Urinary bladder (tissue), 4 donors: Measurements from ENCODE around the gene PEX14. TPM values are rescaled to one million over a fixed set of nuclear protein-coding genes. Genes with fewer than 3 reads are reported as not detected.
A peak's percentile ranks its signal among the peaks of the same experiment; 100 is the strongest.
"Not testable (repeated sequence)": the region's sequence is repeated elsewhere in the genome, so short reads cannot be mapped to it uniquely, and the experiment has no call there.

Source experiments
- DNase-seq: peaks from one replicate; pipeline ENCODE4 v3.0.0-alpha.2; 2015; ENCODE audit errors: extremely low spot score
- H3K27ac ChIP-seq: one replicate; pipeline ENCODE4 v1.5.1; 2013; ENCODE audit warnings: low read depth, mild to moderate bottlenecking, moderate library complexity
- H3K36me3 ChIP-seq: one replicate; pipeline ENCODE4 v1.6.1; 2013; ENCODE audit warnings: mild to moderate bottlenecking, moderate library complexity; ENCODE audit not compliant: insufficient read depth
- H3K4me1 ChIP-seq: one replicate; pipeline ENCODE4 v1.6.1; 2013; ENCODE audit warnings: mild to moderate bottlenecking, moderate library complexity; ENCODE audit not compliant: insufficient read depth
- H3K4me3 ChIP-seq: one replicate; pipeline ENCODE4 v1.5.1; 2013; ENCODE audit warnings: low read depth, low read length
- WGBS: extraction: QIAGEN DNeasy Blood & Tissue Kit; methylation state at CpG from one replicate; pipeline ENCODE4 v1.1.7; 2013; 5-methylcytosine and 5-hydroxymethylcytosine counted together
- polyA plus RNA-seq: library from polyadenylated mRNA; stranded (reverse); fragments of 200-250 nt; gene quantifications from one replicate; pipeline ENCODE4 v1.2.3, GENCODE V29; 2013
- total RNA-seq: library from RNA; depleted of rRNA; stranded (reverse); fragments of >200 nt; gene quantifications from one replicate; pipeline ENCODE4 v1.2.3, GENCODE V29; 2014
- donor health status: healthy with polysubstance abuse.
- donor health status: healthy.

PEX14 gene
- total and polyA plus RNA-seq, 2 donors: 10.9 to 76.1 TPM

- H3K27ac ChIP-seq: peak overlapping the region; percentile 42
Observed at GRCh38 chr1:10494754-10495474, 20.2 kb downstream of the PEX14 start.

DNA sequence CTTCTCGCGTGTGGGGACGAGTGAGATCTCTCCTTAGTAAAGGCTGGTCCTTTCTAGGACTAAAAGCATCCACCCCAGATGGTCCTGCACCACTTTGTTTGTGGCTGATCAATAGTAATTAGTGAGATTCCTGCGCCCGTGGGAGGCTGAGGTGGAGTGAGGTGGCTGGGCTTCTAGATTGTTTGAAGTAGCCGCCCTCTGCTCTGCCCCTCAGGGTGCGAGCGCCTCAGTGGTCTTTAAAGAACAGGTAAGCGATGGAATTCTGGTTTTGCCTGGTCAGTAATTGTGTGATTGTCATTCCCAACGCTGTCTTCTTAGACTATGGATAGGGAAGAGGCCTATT lies 20.7 kb downstream of the PEX14 start:
- Histone ChIP-seq H3K4me1 (no peaks in the 10 kb centered on the region), H3K27ac (peak overlapping the region; percentile 42), H3K4me3 (no peak overlapping the region), H3K36me3 (no peaks in the 10 kb centered on the region)
- no peak for DNase-seq
- 73% methylated on average over 10 of the region's 10 CpGs for WGBS

More at GRCh38 chr1:10494754-10495474, 20.2 kb downstream of the PEX14 start:
- Histone ChIP-seq H3K36me3 (no peaks in the 10 kb centered on the region), H3K4me1 (no peaks in the 10 kb centered on the region), H3K4me3 (no peak overlapping the region)
- DNase-seq: no peak
- 4% methylated on average over 15 of the region's 15 CpGs for WGBS

- Histone ChIP-seq H3K27ac (peak overlapping the region; percentile 90), H3K4me3 (no peak overlapping the region), H3K4me1 (no peaks in the 10 kb centered on the region), H3K36me3 (no peaks in the 10 kb centered on the region)
- peak; percentile 84 for DNase-seq
- WGBS: 79% methylated on average over 14 of the region's 14 CpGs
Observed at GRCh38 chr1:10495952-10496351, 21.2 kb downstream of the PEX14 start.

- Histone ChIP-seq H3K27ac (no peak overlapping the region), H3K4me3 (no peak overlapping the region), H3K36me3 (no peaks in the 10 kb centered on the region), H3K4me1 (no peaks in the 10 kb centered on the region)
- WGBS: 89% methylated on average over 7 of the region's 7 CpGs
- no peak for DNase-seq
Observed at GRCh38 chr1:10497109-10497508, 22.4 kb downstream of the PEX14 start.

DNA sequence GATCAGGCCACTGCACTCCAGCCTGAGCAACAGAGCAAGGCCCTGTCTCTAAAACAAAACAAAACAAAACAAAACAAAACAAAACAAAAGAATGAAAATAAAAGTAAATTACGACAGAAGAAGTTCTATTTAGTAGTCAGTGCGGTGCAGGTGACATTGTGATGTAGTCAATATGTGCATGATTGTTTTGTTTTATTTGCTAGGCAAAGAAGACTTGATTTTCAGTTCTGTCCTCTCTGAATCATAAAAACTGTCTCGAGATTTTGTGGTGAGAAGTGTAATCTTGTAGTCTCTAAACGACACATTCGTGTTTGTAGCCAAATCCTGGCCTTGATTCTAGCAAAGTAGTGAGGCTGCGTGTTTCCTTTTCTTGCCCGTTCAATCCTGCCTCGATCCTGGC lies 23.5 kb downstream of the PEX14 start:
- no peak for DNase-seq
- Histone ChIP-seq H3K36me3 (no peaks in the 10 kb centered on the region), H3K27ac (no peak overlapping the region), H3K4me1 (no peaks in the 10 kb centered on the region), H3K4me3 (no peak overlapping the region)
- WGBS: 85% methylated on average over 8 of the region's 8 CpGs

DNA sequence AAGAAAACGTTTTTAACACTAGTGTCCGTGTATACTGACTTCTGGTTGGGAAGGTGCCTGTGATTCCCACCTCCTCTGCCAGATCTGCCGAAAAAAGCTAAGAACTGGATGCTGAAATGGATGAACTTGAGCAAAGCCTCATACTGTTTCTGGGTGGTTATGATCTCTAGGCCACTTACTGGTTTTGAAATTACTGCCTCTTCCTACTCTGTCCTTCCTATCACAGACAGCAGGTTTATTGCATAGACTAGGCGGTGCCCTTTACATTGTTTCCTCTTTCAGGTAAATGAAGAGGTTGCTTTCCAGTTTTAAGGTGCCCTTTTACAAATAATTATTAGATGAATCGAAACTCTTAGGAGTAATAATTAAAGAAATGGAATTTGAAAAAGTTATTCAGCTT lies 27.5 kb downstream of the PEX14 start:
- DNase-seq: no peak
- Histone ChIP-seq H3K4me3 (no peak overlapping the region), H3K36me3 (no peaks in the 10 kb centered on the region), H3K27ac (no peak overlapping the region), H3K4me1 (no peaks in the 10 kb centered on the region)
- 88% methylated on average over 5 of the region's 5 CpGs for WGBS

- H3K4me3 ChIP-seq: no peak overlapping the region
- H3K36me3 ChIP-seq: no peaks in the 10 kb centered on the region
- 68% methylated on average over 5 of the region's 5 CpGs for WGBS
- no peak for DNase-seq
- no peak overlapping the region for H3K27ac ChIP-seq
- no peaks in the 10 kb centered on the region for H3K4me1 ChIP-seq
Observed at GRCh38 chr1:10504249-10504648, 29.5 kb downstream of the PEX14 start.

GRCh38 chr1:10506046-10506676 lies 31.4 kb downstream of the PEX14 start:
- H3K36me3 ChIP-seq, DNase-seq, H3K4me3 ChIP-seq, H3K4me1 ChIP-seq, H3K27ac ChIP-seq: not testable (repeated sequence)
- WGBS: 96% methylated on average over 12 of the region's 12 CpGs

DNA sequence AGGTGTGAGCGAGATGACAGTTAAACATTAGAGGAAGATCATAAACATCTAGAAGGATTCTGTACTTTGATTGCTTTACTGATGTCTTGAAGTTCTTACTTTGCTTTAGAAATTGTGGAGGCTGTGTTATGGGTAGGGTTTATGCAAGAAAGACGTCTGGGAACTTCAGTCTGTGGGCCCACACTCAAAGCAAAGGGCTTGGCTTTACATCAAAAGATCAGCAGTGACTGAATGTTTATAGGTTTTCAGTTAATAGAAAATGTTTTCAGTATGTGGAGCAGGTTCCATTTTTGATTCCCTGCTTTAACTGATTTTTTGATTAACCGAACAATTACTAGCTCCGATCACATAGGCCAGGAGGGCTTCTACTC lies 31.9 kb downstream of the PEX14 start:
- no peaks in the 10 kb centered on the region for H3K4me1 ChIP-seq
- no peaks in the 10 kb centered on the region for H3K36me3 ChIP-seq
- H3K4me3 ChIP-seq: no peak overlapping the region
- no peak for DNase-seq
- WGBS: 67% methylated on average over 4 of the region's 4 CpGs
- H3K27ac ChIP-seq: no peak overlapping the region

DNA sequence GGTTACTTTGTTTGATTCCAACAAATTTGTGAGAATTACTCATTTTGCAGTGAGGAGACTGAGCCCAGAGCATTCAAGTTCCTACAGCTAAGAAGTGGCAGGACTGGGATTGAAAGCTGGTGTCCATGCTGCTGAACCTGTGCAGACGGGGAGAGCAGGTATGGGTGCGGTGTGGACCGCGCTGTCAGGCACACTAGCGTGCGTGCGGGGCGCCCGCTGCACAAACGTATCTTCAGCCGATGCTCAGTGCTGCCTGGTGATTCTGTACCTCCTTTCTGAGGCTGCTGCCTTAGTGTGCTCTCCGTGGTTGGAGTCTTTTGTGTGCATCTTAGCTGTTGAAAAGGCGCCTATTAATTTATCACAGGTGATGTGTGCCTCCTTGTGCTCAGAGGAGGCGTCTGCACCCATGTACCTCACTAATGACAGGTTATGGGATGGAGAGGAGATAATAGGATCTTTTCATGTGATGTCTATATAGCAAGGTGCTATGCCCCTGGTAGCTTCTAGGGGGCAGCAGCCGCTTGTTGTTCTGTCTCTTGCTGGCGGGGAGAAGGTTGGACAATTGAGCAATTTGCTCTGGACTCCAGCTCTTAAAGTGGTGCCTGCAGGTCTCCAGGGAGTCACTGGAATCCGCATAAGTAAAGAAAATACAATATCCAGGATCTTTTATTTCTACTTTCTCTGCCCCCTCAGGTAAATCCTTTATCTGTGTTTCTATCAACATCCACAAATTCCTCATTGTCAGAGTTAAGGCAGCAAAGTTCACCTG lies 32.5 kb downstream of the PEX14 start:
- no peaks in the 10 kb centered on the region for H3K4me1 ChIP-seq
- no peak overlapping the region for H3K4me3 ChIP-seq
- no peak overlapping the region for H3K27ac ChIP-seq
- H3K36me3 ChIP-seq: no peaks in the 10 kb centered on the region
- DNase-seq: no peak
- 70% methylated on average over 17 of the region's 17 CpGs for WGBS

- Histone ChIP-seq H3K4me3 (no peak overlapping the region), H3K36me3 (no peaks in the 10 kb centered on the region), H3K4me1 (no peaks in the 10 kb centered on the region), H3K27ac (no peak overlapping the region)
- 85% methylated on average over 3 of the region's 3 CpGs for WGBS
- no peak for DNase-seq
Observed at GRCh38 chr1:10508511-10508951, 33.8 kb downstream of the PEX14 start.

- Histone ChIP-seq H3K4me3 (no peak overlapping the region), H3K27ac (no peak overlapping the region), H3K36me3 (no peaks in the 10 kb centered on the region), H3K4me1 (no peaks in the 10 kb centered on the region)
- DNase-seq: no peak
- 83% methylated on average over 6 of the region's 6 CpGs for WGBS
Observed at GRCh38 chr1:10509809-10510509, 35.2 kb downstream of the PEX14 start.
